ENCODE results near the gene ZNF574. TPM values are rescaled to one million over a fixed set of nuclear protein-coding genes. Genes with fewer than 3 reads are reported as not detected.

The ZNF574 gene
- total RNA-seq, 1 experiment from 2014 or later, result 27.5 TPM

GRCh38 chr19:42083537-42083936 is 7.6 kb downstream of the ZNF574 start:
- ChIA-PET CTCF (no interaction called here), POLR2A (ENCODE audit: low non-redundant PET) (no interaction called here)
- H3K9me3 ChIP-seq (ENCODE audit: low read depth, low read length, poor library complexity, severe bottlenecking), result no peaks in the 10 kb centered on the region
- no peak for TF ChIP-seq CTCF (conservative IDR thresholded peaks at IDR 0.05; ENCODE audit: low read depth, low read length)
- TF ChIP-seq EZH2 (IDR thresholded peaks at IDR 0.05; ENCODE audit: borderline replicate concordance, low read depth, low read length, poor library complexity, severe bottlenecking), result no peak
- no peaks in the 10 kb centered on the region for H3K4me1 ChIP-seq (ENCODE audit: insufficient read depth, low read length, poor library complexity, severe bottlenecking)
- intact Hi-C loops (cut with micrococcal nuclease; ENCODE audit: unreplicated experiment), result no loop called here
- no peak overlapping the region for H3K4me3 ChIP-seq (ENCODE audit: low read depth, low read length, poor library complexity, severe bottlenecking)
- BruUV-seq (replicated peaks), result no TSS peak
- no peaks in the 10 kb centered on the region for H3K27me3 ChIP-seq (replicated peaks; ENCODE audit: insufficient read depth, low read depth, low read length, poor library complexity)
- peaks cover 37% of the 10 kb centered on the region for H3K36me3 ChIP-seq (ENCODE audit: insufficient read depth, low read length, poor library complexity, severe bottlenecking)
- no peak for DNase-seq (ENCODE audit: low spot score)
- no peak overlapping the region for H3K27ac ChIP-seq (ENCODE audit: low read depth, low read length, poor library complexity, severe bottlenecking)

- Histone ChIP-seq H3K4me3 (ENCODE audit: low read depth, low read length, poor library complexity, severe bottlenecking) (no peak overlapping the region), H3K27me3 (replicated peaks; ENCODE audit: insufficient read depth, low read depth, low read length, poor library complexity) (no peaks in the 10 kb centered on the region), H3K4me1 (ENCODE audit: insufficient read depth, low read length, poor library complexity, severe bottlenecking) (no peaks in the 10 kb centered on the region), H3K36me3 (ENCODE audit: insufficient read depth, low read length, poor library complexity, severe bottlenecking) (peaks cover 10% of the 10 kb centered on the region), H3K27ac (ENCODE audit: low read depth, low read length, poor library complexity, severe bottlenecking) (no peak overlapping the region), H3K9me3 (ENCODE audit: low read depth, low read length, poor library complexity, severe bottlenecking) (no peaks in the 10 kb centered on the region)
- DNase-seq (ENCODE audit: low spot score), result no peak
- intact Hi-C loops (cut with micrococcal nuclease; ENCODE audit: unreplicated experiment), result no loop called here
- TF ChIP-seq CTCF (conservative IDR thresholded peaks at IDR 0.05; ENCODE audit: low read depth, low read length), result no peak
- no peak for TF ChIP-seq EZH2 (IDR thresholded peaks at IDR 0.05; ENCODE audit: borderline replicate concordance, low read depth, low read length, poor library complexity, severe bottlenecking)
- ChIA-PET POLR2A (ENCODE audit: low non-redundant PET) (no interaction called here), CTCF (interaction anchor here (0.7 kb wide), 1 partner anchor 90 kb away, joined by 3 read pairs; no protein-coding TSS in a partner anchor)
- no TSS peak for BruUV-seq (replicated peaks)
Observed at GRCh38 chr19:42086188-42086736, 10.3 kb downstream of the ZNF574 start.

- POLR2A ChIA-PET (ENCODE audit: low non-redundant PET), result no interaction called here
- no peak overlapping the region for H3K27ac ChIP-seq (ENCODE audit: low read depth, low read length, poor library complexity, severe bottlenecking)
- intact Hi-C loops (cut with micrococcal nuclease; ENCODE audit: unreplicated experiment), result no loop called here
Observed at GRCh38 chr19:42086770-42087550, 11.0 kb downstream of the ZNF574 start.

More at GRCh38 chr19:42086770-42087550, 11.0 kb downstream of the ZNF574 start:
- no TSS peak for BruUV-seq (replicated peaks)
- Histone ChIP-seq H3K36me3 (ENCODE audit: insufficient read depth, low read length, poor library complexity, severe bottlenecking) (peaks cover 3% of the 10 kb centered on the region), H3K4me1 (ENCODE audit: insufficient read depth, low read length, poor library complexity, severe bottlenecking) (peaks cover 4% of the 10 kb centered on the region), H3K27me3 (replicated peaks; ENCODE audit: insufficient read depth, low read depth, low read length, poor library complexity) (no peaks in the 10 kb centered on the region), H3K4me3 (ENCODE audit: low read depth, low read length, poor library complexity, severe bottlenecking) (no peak overlapping the region), H3K9me3 (ENCODE audit: low read depth, low read length, poor library complexity, severe bottlenecking) (no peaks in the 10 kb centered on the region)
- no peak for TF ChIP-seq EZH2 (IDR thresholded peaks at IDR 0.05; ENCODE audit: borderline replicate concordance, low read depth, low read length, poor library complexity, severe bottlenecking)
- no peak for TF ChIP-seq CTCF (conservative IDR thresholded peaks at IDR 0.05; ENCODE audit: low read depth, low read length)
- CTCF ChIA-PET, result interaction anchor here (0.7 kb wide), 1 partner anchor 90 kb away, joined by 3 read pairs; no protein-coding TSS in a partner anchor
- no peak for DNase-seq (ENCODE audit: low spot score)
